D721Med (cell line): ENCODE measurements around the gene SBF2.

Source experiments
- DNase-seq: peaks from one replicate; pipeline ENCODE4 v3.0.0; 2011; ENCODE audit warnings: low spot score; ENCODE audit not compliant: insufficient read length
- FAIRE-seq: peaks from 2 replicates; lab custom pipeline; 2011; peaks lifted over from hg19 to GRCh38; lab: Jason Lieb, UNC
- TF ChIP-seq, protein P1 (sequence below): IDR thresholded peaks from 2 replicates; pipeline ENCODE4 v1.5.1; 2012; ENCODE audit warnings: mild to moderate bottlenecking, control low read depth; ENCODE audit not compliant: insufficient read depth; ENCODE audit errors: missing control alignments

Gene SBF2

DNA sequence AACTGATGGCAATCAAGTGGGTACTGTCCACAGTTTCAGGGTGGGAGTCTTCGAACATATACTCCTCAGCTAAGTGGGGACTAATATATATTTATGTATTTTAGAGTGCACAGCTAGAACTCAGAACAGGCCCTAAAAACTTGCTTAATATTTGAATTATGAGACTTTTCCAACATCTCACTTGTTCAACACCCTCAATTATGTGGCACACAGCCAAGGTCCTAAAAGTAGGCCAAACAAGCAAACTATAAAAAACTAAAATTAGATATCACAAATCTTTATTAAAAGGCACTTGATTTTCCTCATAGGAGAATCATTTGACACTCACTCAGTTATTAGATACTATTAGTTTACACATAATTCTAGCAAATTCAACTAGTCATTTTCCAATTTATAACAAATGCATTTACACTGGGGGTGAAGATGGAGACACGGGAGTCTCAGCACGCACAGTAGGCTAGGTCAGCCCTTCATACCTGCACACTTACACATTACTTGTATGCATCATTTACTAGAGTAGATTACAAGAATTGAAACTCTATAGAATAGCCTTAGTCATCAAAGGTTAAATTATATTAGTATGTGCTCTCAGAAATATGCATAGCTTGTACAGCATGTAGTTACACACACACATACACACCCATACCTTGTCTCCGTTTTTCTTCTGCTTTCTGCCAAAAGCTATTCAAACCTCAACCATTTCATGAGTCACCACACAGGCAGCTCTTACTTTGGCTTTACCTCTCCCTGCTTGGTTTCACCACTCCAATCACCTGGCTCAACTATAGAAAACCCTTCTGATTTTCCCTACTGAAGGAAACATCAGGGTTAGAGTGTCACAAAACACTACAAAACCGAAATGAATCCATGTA, 171.5 kb downstream of the SBF2 start:
- no peak for DNase-seq
- FAIRE-seq: no peak
- TF ChIP-seq, protein P1, sequence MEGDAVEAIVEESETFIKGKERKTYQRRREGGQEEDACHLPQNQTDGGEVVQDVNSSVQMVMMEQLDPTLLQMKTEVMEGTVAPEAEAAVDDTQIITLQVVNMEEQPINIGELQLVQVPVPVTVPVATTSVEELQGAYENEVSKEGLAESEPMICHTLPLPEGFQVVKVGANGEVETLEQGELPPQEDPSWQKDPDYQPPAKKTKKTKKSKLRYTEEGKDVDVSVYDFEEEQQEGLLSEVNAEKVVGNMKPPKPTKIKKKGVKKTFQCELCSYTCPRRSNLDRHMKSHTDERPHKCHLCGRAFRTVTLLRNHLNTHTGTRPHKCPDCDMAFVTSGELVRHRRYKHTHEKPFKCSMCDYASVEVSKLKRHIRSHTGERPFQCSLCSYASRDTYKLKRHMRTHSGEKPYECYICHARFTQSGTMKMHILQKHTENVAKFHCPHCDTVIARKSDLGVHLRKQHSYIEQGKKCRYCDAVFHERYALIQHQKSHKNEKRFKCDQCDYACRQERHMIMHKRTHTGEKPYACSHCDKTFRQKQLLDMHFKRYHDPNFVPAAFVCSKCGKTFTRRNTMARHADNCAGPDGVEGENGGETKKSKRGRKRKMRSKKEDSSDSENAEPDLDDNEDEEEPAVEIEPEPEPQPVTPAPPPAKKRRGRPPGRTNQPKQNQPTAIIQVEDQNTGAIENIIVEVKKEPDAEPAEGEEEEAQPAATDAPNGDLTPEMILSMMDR: no peak

DNA sequence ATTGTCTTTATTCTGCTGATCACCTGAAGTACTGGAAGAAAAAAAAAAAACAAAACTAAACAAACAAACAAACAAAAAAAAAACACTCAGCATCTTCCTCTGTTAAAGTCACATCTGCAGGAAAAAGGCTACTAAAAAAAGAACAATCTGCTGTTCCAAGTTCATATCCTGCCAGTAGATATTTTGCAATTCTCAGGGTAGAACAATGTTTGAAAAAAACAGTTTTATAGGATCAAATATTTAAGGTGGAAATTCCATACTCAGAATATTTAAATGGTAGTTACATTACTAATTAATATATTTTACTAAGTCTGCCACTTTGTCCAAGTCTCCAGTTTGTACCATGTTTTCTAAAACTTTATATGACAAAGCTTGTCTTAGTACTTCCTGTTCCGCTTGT, 175.2 kb downstream of the SBF2 start:
- TF ChIP-seq, protein P1: no peak
- DNase-seq (no peak), FAIRE-seq (no peak)

DNA sequence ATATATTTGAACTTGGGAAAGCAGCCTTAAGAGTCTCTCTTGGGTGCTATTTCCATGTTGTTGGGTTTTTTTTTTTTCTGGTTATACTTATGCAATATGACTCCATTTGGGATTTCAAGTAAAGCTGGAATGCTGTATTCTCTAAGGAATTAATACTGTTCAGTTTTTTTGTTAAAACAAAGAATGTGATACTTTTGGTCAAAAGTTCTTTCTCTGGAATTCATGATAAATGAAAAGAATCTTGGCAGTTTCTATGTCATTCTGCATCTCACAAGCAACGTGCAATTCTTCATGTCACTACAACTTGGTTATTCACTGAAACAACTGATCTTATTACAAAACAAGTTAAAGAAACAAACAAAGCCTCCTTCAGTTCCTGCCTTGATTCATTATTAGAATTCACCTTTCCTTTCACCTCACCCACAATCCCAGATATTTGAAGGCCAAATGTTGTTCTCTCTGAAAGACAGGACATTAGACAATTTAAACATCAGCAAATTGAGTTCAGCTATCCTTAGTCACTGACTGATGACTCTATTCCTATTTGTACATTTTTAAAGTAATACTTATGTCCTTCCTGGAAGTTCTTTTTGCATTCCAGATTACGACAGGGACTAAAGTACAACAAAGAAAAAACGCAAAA, 176.2 kb downstream of the SBF2 start:
- TF ChIP-seq, protein P1: no peak
- peak; percentile 53 for FAIRE-seq
- no peak for DNase-seq

DNA sequence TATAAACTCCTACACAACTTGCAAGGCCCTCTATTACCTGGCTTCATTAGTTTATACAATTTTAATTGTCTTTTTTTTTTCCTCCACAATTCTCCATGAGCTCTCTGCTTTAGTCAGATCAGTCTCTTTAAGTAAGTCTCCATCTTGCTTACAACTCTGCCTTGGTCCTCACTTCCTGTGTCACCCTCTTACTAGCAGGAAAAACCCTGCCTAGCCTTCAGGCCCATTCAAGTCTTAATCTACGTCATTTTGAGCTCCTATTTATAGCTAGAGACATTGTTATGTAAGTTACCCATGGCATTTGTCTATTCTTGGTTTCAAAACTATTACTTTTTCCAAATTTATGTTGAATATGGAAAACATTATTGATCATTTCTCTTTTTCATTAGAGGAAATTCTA, 177.4 kb downstream of the SBF2 start:
- DNase-seq (no peak), FAIRE-seq (no peak)
- TF ChIP-seq, protein P1: no peak

DNA sequence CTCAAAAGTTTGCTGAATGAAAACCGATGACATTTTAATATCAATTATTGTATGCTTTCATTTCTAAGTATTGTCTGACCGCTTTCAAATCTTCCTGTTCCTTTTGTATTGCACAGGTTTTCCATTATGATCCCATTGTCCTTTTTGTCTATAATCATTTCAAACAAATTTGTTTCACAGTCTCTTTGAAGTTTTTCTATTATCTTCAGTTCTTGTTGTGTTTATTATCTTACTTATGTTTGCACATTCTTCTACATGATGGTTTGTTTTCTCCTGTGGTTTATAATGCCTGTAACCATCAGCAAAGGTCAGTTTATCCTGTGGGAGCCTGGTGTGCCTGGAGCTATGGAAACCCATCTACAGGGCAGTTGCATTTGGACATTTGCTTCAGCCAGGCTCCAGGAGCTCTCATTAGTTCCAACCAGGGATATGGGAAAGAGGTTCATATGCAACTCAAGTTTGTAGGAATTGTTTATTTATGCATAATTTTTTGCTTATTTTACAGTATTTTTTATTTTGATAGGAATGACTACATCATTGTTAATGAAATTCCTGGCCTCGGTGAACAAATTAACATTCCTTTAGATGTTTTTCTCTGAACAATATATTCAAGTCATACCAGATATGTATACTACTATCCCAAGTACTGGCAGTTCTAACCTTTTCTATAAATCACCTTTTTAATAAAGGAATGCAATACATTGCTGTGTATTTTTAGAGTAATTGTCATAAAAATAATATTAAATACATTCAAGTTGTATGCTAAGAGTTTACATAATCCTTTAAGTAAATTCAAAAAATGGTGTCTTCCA, 179.2 kb downstream of the SBF2 start:
- DNase-seq (no peak), FAIRE-seq (no peak)
- TF ChIP-seq, protein P1: no peak

DNA sequence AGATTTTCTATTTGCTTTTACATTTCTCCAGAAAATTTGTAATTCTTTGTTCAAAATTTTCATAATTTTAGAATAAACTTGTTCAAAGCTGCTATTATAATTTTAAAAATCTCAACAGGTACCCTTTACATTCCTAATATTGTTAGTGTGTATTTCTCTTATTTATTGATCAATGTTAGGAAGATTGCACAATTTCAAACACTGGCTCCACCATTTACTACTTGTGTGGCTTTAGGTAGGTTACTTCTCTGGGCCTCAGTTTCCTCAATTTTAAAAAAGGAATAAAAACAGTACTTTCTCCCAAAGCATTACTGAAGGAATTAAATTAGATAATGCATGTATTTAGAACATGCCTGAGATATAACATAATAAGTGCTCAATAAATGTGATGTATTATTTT, 180.2 kb downstream of the SBF2 start:
- TF ChIP-seq, protein P1: no peak

More for the DNA sequence above, 180.2 kb downstream of the SBF2 start:
- no peak for DNase-seq
- no peak for FAIRE-seq
